ENCODE measurements around the gene FBXO28. TPM values are rescaled to one million over a fixed set of nuclear protein-coding genes. Genes with fewer than 3 reads are reported as not detected.

The FBXO28 gene
- total RNA-seq, 2 donors from 2014 or later, result 22.2 to 30.5 TPM

GRCh38 chr1:224138198-224138597 is 24.3 kb downstream of the FBXO28 start:
- DNase-seq, result no peak
- no peaks in the 10 kb centered on the region for H3K9me3 ChIP-seq (ENCODE audit: control insufficient read depth, low read length, poor library complexity, severe bottlenecking)
- Mint-ChIP-seq H3K27me3 (no peaks in the 10 kb centered on the region), H3K36me3 (ENCODE audit: low read depth) (no peaks in the 10 kb centered on the region), H3K4me3 (no peak overlapping the region), H3K4me1 (peaks cover under 1% of the 10 kb centered on the region), H3K27ac (no peak overlapping the region)
- ATAC-seq, result no peak

DNA sequence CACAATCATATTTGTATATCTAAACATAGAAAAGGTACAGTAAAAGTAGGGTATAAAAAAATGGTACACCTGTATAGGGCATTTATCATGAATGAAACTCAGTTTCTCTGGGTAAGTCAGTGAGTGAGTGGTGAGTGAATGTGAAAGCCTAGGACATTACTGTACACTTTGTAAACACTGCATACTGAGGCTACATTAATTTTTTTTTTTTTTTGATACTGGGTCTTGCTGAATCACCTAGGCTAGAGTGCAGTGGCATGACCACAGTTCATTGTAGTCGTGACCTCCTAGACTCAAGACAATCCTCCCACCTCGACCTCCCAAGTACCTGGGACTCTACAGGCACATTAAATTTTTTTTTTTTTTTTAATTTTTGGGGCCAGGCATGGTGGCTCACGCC is 27.8 kb downstream of the FBXO28 start:
- H3K9me3 ChIP-seq (ENCODE audit: control insufficient read depth, low read length, poor library complexity, severe bottlenecking), result no peaks in the 10 kb centered on the region
- no peak for ATAC-seq
- no peak for DNase-seq
- H3K27me3 Mint-ChIP-seq, result no peaks in the 10 kb centered on the region
- no peak overlapping the region for H3K4me3 Mint-ChIP-seq
- no peaks in the 10 kb centered on the region for H3K36me3 Mint-ChIP-seq (ENCODE audit: low read depth)
- peaks cover 2% of the 10 kb centered on the region for H3K4me1 Mint-ChIP-seq
- no peak overlapping the region for H3K27ac Mint-ChIP-seq

DNA sequence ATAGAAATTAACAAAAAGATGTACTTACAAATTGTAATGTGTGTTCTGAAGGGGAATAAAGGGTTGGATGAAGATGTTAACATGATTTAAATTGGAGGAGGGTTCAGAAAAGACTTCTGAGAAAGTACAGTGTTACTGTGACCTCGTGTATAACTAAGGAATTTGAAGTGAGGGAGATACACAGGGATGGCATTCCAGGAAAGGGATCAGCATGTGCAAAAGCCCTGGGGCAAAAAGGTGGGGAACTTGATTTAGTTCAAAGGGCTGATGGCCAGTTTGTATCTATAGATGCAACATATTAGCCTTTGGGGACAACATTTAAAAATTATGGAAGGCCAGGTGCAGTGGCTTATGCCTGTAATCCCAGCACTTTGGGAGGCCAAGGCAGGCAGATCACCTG is 35.8 kb downstream of the FBXO28 start:
- no peaks in the 10 kb centered on the region for H3K27me3 Mint-ChIP-seq
- H3K9me3 ChIP-seq (ENCODE audit: control insufficient read depth, low read length, poor library complexity, severe bottlenecking), result no peaks in the 10 kb centered on the region
- no peak overlapping the region for H3K4me3 Mint-ChIP-seq
- ATAC-seq (no peak), DNase-seq (no peak)
- H3K36me3 Mint-ChIP-seq (ENCODE audit: low read depth), result peaks cover 7% of the 10 kb centered on the region
- H3K27ac Mint-ChIP-seq, result peak overlapping the region; percentile 88
- peaks cover 17% of the 10 kb centered on the region for H3K4me1 Mint-ChIP-seq

DNA sequence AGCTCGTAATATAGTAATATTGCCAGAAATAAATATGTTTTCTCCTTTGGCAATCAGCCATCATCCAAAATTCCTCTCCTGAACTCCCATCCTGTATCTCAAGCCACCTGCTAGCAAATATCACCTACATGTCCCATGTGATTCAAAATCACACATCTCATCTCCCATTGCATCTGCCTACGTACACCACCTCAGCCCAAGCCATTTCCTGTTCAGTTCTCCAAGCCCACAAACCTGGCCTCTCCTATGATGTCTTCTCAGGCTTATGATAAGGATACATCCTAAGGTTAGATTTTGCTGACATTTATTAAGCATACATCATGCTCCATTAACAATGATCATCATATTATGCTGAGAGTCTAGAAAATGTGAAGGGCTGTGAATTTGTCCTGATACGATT is 37.2 kb downstream of the FBXO28 start:
- Mint-ChIP-seq H3K27me3 (no peaks in the 10 kb centered on the region), H3K4me3 (no peak overlapping the region), H3K27ac (peak overlapping the region; percentile 83), H3K36me3 (ENCODE audit: low read depth) (peaks cover 11% of the 10 kb centered on the region), H3K4me1 (peaks cover 19% of the 10 kb centered on the region)
- DNase-seq (no peak), ATAC-seq (no peak)
- no peaks in the 10 kb centered on the region for H3K9me3 ChIP-seq (ENCODE audit: control insufficient read depth, low read length, poor library complexity, severe bottlenecking)

DNA sequence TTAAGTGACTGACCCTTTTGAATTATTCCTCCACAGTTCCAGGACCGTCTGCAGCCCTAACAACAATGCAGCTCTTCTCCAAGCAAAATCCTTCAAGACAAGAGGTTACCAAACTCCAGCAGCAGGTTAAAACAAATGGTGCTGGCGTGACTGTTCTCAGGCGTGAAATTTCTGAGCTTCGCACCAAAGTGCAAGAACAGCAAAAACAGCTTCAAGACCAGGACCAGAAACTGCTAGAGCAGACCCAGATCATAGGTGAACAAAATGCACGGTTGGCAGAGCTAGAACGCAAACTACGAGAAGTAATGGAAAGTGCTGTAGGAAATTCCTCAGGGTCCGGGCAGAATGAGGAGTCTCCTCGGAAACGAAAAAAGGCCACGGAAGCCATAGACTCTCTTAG is 43.4 kb downstream of the FBXO28 start:
- Mint-ChIP-seq H3K4me3 (no peak overlapping the region), H3K36me3 (ENCODE audit: low read depth) (peaks cover 3% of the 10 kb centered on the region), H3K27ac (no peak overlapping the region), H3K27me3 (no peaks in the 10 kb centered on the region), H3K4me1 (peaks cover 2% of the 10 kb centered on the region)
- ATAC-seq (no peak), DNase-seq (no peak)
- H3K9me3 ChIP-seq (ENCODE audit: control insufficient read depth, low read length, poor library complexity, severe bottlenecking), result no peaks in the 10 kb centered on the region

- no peaks in the 10 kb centered on the region for H3K9me3 ChIP-seq (ENCODE audit: control insufficient read depth, low read length, poor library complexity, severe bottlenecking)
- H3K4me3 Mint-ChIP-seq, result no peak overlapping the region
- peaks cover 2% of the 10 kb centered on the region for H3K4me1 Mint-ChIP-seq
- ATAC-seq (no peak), DNase-seq (no peak)
- peaks cover 3% of the 10 kb centered on the region for H3K36me3 Mint-ChIP-seq (ENCODE audit: low read depth)
- no peaks in the 10 kb centered on the region for H3K27me3 Mint-ChIP-seq
- no peak overlapping the region for H3K27ac Mint-ChIP-seq
Measured at GRCh38 chr1:224159541-224159940, 45.6 kb downstream of the FBXO28 start.

DNA sequence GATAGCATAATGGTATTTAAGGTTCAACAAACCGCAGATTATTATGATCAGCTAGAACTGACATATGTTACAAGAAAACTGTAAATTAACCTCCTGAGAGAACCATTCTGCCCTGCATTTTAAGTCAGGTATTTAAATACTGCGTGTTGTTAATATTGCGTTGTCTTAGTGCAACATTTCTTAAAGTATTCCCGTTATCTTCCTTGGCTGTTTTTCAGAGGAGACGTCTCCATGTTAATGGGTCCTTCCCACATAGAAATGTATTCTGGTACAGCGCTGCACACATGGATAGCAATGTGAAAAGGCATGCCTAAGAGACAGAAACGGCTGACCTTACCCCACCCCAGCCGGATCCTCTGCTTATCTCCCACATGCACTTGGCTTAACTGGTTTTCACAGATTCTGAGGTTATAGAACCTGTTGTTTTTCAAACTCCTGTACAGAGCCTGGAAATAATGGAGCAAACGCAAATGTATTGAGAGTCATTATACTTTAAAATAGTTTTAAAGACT is 46.3 kb downstream of the FBXO28 start:
- Mint-ChIP-seq H3K4me1 (peaks cover 2% of the 10 kb centered on the region), H3K27ac (no peak overlapping the region), H3K36me3 (ENCODE audit: low read depth) (peaks cover 3% of the 10 kb centered on the region), H3K4me3 (no peak overlapping the region), H3K27me3 (no peaks in the 10 kb centered on the region)
- no peak for DNase-seq
- H3K9me3 ChIP-seq (ENCODE audit: control insufficient read depth, low read length, poor library complexity, severe bottlenecking), result no peaks in the 10 kb centered on the region
- ATAC-seq, result no peak

DNA sequence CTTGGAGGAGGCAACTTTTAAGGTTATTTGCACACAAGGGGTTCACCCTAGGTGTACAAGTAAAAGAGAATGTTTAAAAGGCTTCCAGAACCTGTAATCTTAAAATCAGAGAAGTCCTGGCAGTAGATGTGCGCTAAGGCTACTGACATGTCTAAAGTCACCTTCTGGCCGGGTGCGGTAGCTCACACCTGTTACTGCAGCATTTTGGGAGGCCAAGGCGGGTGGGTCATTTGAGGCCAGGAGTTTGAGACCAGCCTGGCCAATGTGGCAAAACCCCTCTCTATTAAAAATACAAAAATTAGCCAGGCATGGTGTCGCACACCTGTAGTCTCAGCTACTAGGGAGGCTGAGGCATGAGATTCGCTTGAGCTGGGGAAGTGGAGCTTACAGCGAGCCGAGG is 48.9 kb downstream of the FBXO28 start:
- no peak for ATAC-seq
- H3K27ac Mint-ChIP-seq, result no peak overlapping the region
- no peaks in the 10 kb centered on the region for H3K4me1 Mint-ChIP-seq

DNA sequence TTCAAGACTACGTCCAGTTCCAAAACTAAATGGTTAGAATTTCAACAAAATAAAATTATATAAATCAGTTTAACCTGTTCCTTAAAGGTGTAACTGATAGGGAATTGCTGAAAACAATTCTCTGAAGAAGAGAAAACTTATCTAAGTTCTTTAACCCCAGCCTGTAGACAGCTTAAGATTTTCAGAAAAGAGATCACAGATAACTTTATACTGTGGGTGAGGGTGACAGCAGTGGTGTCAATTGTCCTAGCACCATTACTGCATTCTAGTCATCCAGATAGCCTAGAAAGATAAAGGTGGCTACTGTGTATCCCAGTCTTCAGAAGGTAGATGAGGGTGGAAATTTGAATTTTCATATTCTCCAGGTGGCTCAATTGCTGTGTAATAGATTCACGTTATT is 49.4 kb downstream of the FBXO28 start:
- ATAC-seq, result no peak
- H3K4me3 Mint-ChIP-seq, result no peak overlapping the region

More for the DNA sequence above, 48.9 kb downstream of the FBXO28 start:
- no peak for DNase-seq
- Mint-ChIP-seq H3K4me3 (no peak overlapping the region), H3K27me3 (no peaks in the 10 kb centered on the region), H3K36me3 (ENCODE audit: low read depth) (no peaks in the 10 kb centered on the region)
- H3K9me3 ChIP-seq (ENCODE audit: control insufficient read depth, low read length, poor library complexity, severe bottlenecking), result no peaks in the 10 kb centered on the region

GRCh38 chr1:224168859-224169380 is 55.0 kb downstream of the FBXO28 start:
- peaks cover 23% of the 10 kb centered on the region for H3K4me1 Mint-ChIP-seq
- peak overlapping the region; percentile 79 for H3K4me3 Mint-ChIP-seq
- no peaks in the 10 kb centered on the region for H3K9me3 ChIP-seq (ENCODE audit: control insufficient read depth, low read length, poor library complexity, severe bottlenecking)
- ATAC-seq (peak; percentile 94), DNase-seq (no peak)
- H3K27ac Mint-ChIP-seq, result peak overlapping the region; percentile 86
- no peaks in the 10 kb centered on the region for H3K27me3 Mint-ChIP-seq
- H3K36me3 Mint-ChIP-seq (ENCODE audit: low read depth), result no peaks in the 10 kb centered on the region

More for the DNA sequence above, 49.4 kb downstream of the FBXO28 start:
- no peaks in the 10 kb centered on the region for H3K4me1 Mint-ChIP-seq
- H3K9me3 ChIP-seq (ENCODE audit: control insufficient read depth, low read length, poor library complexity, severe bottlenecking), result no peaks in the 10 kb centered on the region
- H3K27ac Mint-ChIP-seq, result no peak overlapping the region
- H3K27me3 Mint-ChIP-seq, result no peaks in the 10 kb centered on the region
- no peak for DNase-seq
- no peaks in the 10 kb centered on the region for H3K36me3 Mint-ChIP-seq (ENCODE audit: low read depth)

- H3K4me1 Mint-ChIP-seq, result peaks cover 23% of the 10 kb centered on the region
- no peaks in the 10 kb centered on the region for H3K36me3 Mint-ChIP-seq (ENCODE audit: low read depth)
- no peaks in the 10 kb centered on the region for H3K9me3 ChIP-seq (ENCODE audit: control insufficient read depth, low read length, poor library complexity, severe bottlenecking)
- DNase-seq (no peak), ATAC-seq (no peak)
- H3K27ac Mint-ChIP-seq, result peak overlapping the region; percentile 86
- no peaks in the 10 kb centered on the region for H3K27me3 Mint-ChIP-seq
- peak overlapping the region; percentile 79 for H3K4me3 Mint-ChIP-seq
Measured at GRCh38 chr1:224169718-224170270, 55.9 kb downstream of the FBXO28 start.

GRCh38 chr1:224170343-224170742 is 56.4 kb downstream of the FBXO28 start:
- DNase-seq (no peak), ATAC-seq (no peak)
- H3K27ac Mint-ChIP-seq, result peak overlapping the region; percentile 86
- H3K4me3 Mint-ChIP-seq, result peak overlapping the region; percentile 73
- peaks cover 23% of the 10 kb centered on the region for H3K4me1 Mint-ChIP-seq
- no peaks in the 10 kb centered on the region for H3K27me3 Mint-ChIP-seq
- no peaks in the 10 kb centered on the region for H3K9me3 ChIP-seq (ENCODE audit: control insufficient read depth, low read length, poor library complexity, severe bottlenecking)
- no peaks in the 10 kb centered on the region for H3K36me3 Mint-ChIP-seq (ENCODE audit: low read depth)

- ATAC-seq, result peak; percentile 57
- no peaks in the 10 kb centered on the region for H3K9me3 ChIP-seq (ENCODE audit: control insufficient read depth, low read length, poor library complexity, severe bottlenecking)
- Mint-ChIP-seq H3K4me3 (peak overlapping the region; percentile 73), H3K4me1 (peaks cover 24% of the 10 kb centered on the region), H3K36me3 (ENCODE audit: low read depth) (no peaks in the 10 kb centered on the region), H3K27me3 (no peaks in the 10 kb centered on the region), H3K27ac (peak overlapping the region; percentile 86)
- peak in 2 of 3 donors; percentile 10 to 17 for DNase-seq
Measured at GRCh38 chr1:224170748-224171478, 57.0 kb downstream of the FBXO28 start.
